Natural killer cell (primary cell): ENCODE measurements around the gene PPP1R14C. TPM values are rescaled to one million over a fixed set of nuclear protein-coding genes. Genes with fewer than 3 reads are reported as not detected.

ENCODE experiments used
- ATAC-seq, 3 donors: fragments of 150-1000 bp in 2 of 3; fragments of 200-7000 bp in 1 of 3; cut with Tn5 transposase; 1 replicate in 1 of 3; 2 replicates in 2 of 3; pipeline ENCODE4 v1.10.0; 2021; ENCODE audit warnings: mild to moderate bottlenecking in 2 of 3, moderate library complexity in 2 of 3
- DNase-seq, 2 donors: peaks; one replicate each; pipeline versions ENCODE4 v3.0.0 to v3.0.0-alpha.2; 2013 to 2021; ENCODE audit warnings: mixed read lengths in 1 of 2
- H3K27ac ChIP-seq: one replicate; pipeline ENCODE4 v1.5.1; 2013; ENCODE audit warnings: mild to moderate bottlenecking, low read length
- H3K27me3 ChIP-seq: one replicate; pipeline ENCODE4 v1.6.1; 2013; ENCODE audit warnings: low read length; ENCODE audit not compliant: control insufficient read depth, insufficient read depth
- H3K36me3 ChIP-seq: one replicate; pipeline ENCODE4 v1.6.1; 2013; ENCODE audit warnings: low read length; ENCODE audit not compliant: control insufficient read depth, insufficient read depth
- H3K4me1 ChIP-seq: one replicate; pipeline ENCODE4 v1.6.1; 2013; ENCODE audit warnings: low read length; ENCODE audit not compliant: control insufficient read depth, insufficient read depth
- H3K4me3 ChIP-seq: one replicate; pipeline ENCODE4 v1.5.1; 2013; ENCODE audit warnings: low read length
- H3K9me3 ChIP-seq: one replicate; pipeline ENCODE4 v1.6.1; 2013; ENCODE audit warnings: low read length; ENCODE audit not compliant: control insufficient read depth, insufficient read depth
- H3K27ac Mint-ChIP-seq, 2 donors: one replicate each; pipeline ENCODE4 v1.8.0; 2022; ENCODE audit warnings: mild to moderate bottlenecking in 2 of 2, mixed read lengths in 2 of 2, moderate library complexity in 1 of 2
- H3K27me3 Mint-ChIP-seq, 2 donors: one replicate each; pipeline ENCODE4 v1.8.0; 2022; ENCODE audit warnings: low read depth in 2 of 2, mixed read lengths in 2 of 2
- H3K36me3 Mint-ChIP-seq: one replicate; pipeline ENCODE4 v1.8.0; 2022; ENCODE audit warnings: mixed read lengths
- H3K4me1 Mint-ChIP-seq, 2 donors: one replicate each; pipeline ENCODE4 v1.8.0; 2022; ENCODE audit warnings: mixed read lengths in 2 of 2
- H3K4me3 Mint-ChIP-seq: one replicate; pipeline ENCODE4 v1.8.0; 2022; ENCODE audit warnings: mild to moderate bottlenecking, moderate library complexity, mixed read lengths
- H3K9me3 Mint-ChIP-seq, 2 donors: one replicate each; pipeline ENCODE4 v1.8.0; 2022; ENCODE audit warnings: mixed read lengths in 2 of 2
- CTCF ChIP-seq: fragments of 200-600 bp; IDR thresholded peaks from one replicate; pipeline ENCODE4 v1.8.0; 2022; ENCODE audit warnings: antibody characterized with exemption
- WGBS: methylation state at CpG from one replicate; pipeline ENCODE4 v1.1.7; 2013; ENCODE audit warnings: missing lambda C conversion rate; ENCODE audit not compliant: insufficient coverage; 5-methylcytosine and 5-hydroxymethylcytosine counted together
- intact Hi-C: fragments of 100-400 bp; cut with micrococcal nuclease; formaldehyde crosslinking; loops from one replicate; pipeline ENCODE4 v1.14.2; 2022
- total RNA-seq, 4 donors: library from RNA; stranded (reverse); fragments of 120-200 nt in 1 of 4; gene quantifications; one replicate each; pipeline versions ENCODE4 v1.2.3 to v1.2.4, GENCODE V29; 2013 to 2022

Gene PPP1R14C
- not detected for total RNA-seq
- 0.11 TPM for total RNA-seq (2013)

DNA sequence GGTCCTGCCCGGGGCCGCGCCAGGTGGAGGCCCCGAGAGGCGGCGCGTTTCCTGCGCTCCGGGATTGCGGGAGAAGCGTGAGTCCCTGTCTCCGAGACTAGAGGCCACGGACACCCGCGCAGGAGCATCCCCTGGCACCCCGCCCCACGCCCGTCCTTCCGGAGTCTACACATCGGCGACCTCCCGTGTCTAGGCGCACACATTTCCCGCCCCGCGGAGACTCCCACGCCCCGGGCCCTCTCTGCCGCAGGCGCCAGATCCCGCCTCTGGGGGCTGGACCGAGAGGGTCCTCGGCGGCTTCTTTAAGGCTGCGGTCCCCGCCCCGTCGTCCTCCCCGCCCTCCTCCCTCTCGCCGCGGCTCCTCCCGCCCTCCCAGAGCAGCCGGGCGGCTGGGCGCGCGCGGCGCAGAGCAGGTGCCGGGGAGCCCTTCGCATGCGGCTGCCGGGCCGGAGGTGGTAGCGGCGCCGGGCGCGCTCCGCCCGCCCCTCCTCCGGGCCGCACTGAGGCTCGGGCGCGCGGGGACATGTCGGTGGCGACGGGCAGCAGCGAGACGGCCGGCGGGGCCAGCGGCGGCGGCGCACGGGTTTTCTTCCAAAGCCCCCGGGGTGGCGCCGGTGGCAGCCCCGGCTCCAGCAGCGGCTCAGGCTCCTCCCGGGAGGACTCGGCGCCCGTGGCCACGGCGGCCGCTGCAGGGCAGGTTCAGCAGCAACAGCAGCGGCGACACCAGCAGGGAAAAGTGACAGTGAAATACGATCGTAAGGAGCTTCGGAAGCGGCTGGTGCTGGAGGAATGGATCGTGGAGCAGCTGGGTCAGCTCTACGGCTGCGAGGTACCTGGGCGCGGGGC lies at the start of gene PPP1R14C:
Gene PPP1R14C, plus strand, starts transcription at position 375 of the 846 bp plus-strand sequence. Its CDS starts 149 bp downstream, at position 524.
- H3K27ac Mint-ChIP-seq = no peak within 1 kb of the TSS
- peaks cover 22% of the 10 kb centered on the region for H3K4me1 ChIP-seq
- H3K9me3 Mint-ChIP-seq = no peaks in the 10 kb centered on the region
- no peak within 1 kb of the TSS for H3K4me3 ChIP-seq
- peak in 2 of 3 donors; percentile 29 to 79 for ATAC-seq
- no peaks in the 10 kb centered on the region for H3K9me3 ChIP-seq
- intact Hi-C loops = no loop called here
- TF ChIP-seq CTCF = no peak
- peak in 1 of 2 donors; percentile 28 for DNase-seq
- H3K36me3 ChIP-seq = no peaks in the 10 kb centered on the region
- peak within 1 kb of the TSS; percentile 62 for H3K4me3 Mint-ChIP-seq
- H3K27me3 Mint-ChIP-seq = peaks cover 60 to 85% of the 10 kb centered on the region in 2 donors
- no peaks in the 10 kb centered on the region for H3K36me3 Mint-ChIP-seq
- peaks cover 0 to 1% of the 10 kb centered on the region in 2 donors for H3K4me1 Mint-ChIP-seq
- peaks cover 36% of the 10 kb centered on the region for H3K27me3 ChIP-seq
- WGBS = under 1% methylated on average over 103 of the region's 103 CpGs
- H3K27ac ChIP-seq = no peak within 1 kb of the TSS

- H3K27ac Mint-ChIP-seq = no peak overlapping the region
Measured at GRCh38 chr6:150093397-150093796, 49.4 kb upstream of the PPP1R14C start.

DNA sequence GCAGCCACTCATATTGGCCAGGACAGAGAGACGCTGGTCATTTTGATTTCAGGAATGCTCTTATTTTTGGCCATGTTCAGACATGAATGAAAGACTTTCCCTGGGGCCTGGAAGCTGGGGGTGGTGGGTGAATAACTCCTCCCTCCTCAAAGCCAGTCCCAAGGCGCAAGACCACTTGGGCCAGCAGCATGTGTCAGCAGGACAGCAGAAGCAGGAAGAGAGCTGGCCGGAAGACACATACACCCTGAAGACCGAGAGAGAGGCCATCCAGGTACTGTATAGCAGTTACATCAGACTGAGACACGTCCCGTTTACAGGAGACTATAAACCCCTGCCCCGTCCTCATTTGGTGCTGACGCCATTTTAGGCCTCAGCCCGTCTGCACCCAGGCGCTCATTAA lies 44.7 kb upstream of the PPP1R14C start:
- Mint-ChIP-seq H3K27me3 (peaks cover 6 to 24% of the 10 kb centered on the region in 2 donors), H3K9me3 (no peaks in the 10 kb centered on the region), H3K4me3 (no peak overlapping the region), H3K4me1 (peaks cover 5 to 6% of the 10 kb centered on the region in 2 donors), H3K36me3 (no peaks in the 10 kb centered on the region), H3K27ac (no peak overlapping the region)
- Histone ChIP-seq H3K27me3 (no peaks in the 10 kb centered on the region), H3K9me3 (no peaks in the 10 kb centered on the region), H3K27ac (no peak overlapping the region), H3K4me3 (no peak overlapping the region), H3K4me1 (no peaks in the 10 kb centered on the region), H3K36me3 (no peaks in the 10 kb centered on the region)
- WGBS = 77% methylated on average over 10 of the region's 10 CpGs
- DNase-seq = no peak
- TF ChIP-seq CTCF = no peak
- intact Hi-C loops = no loop called here
- ATAC-seq = no peak

More at GRCh38 chr6:150093397-150093796, 49.4 kb upstream of the PPP1R14C start:
- no peaks in the 10 kb centered on the region for H3K4me1 ChIP-seq
- H3K9me3 ChIP-seq = no peaks in the 10 kb centered on the region
- no peak overlapping the region for H3K27ac ChIP-seq
- H3K4me3 Mint-ChIP-seq = no peak overlapping the region
- H3K9me3 Mint-ChIP-seq = no peaks in the 10 kb centered on the region
- H3K4me1 Mint-ChIP-seq = peaks cover 5 to 6% of the 10 kb centered on the region in 2 donors
- no peaks in the 10 kb centered on the region for H3K27me3 ChIP-seq
- intact Hi-C loops = no loop called here
- WGBS = 97% methylated on average over 6 of the region's 6 CpGs
- no peak for TF ChIP-seq CTCF
- no peaks in the 10 kb centered on the region for H3K36me3 ChIP-seq
- no peaks in the 10 kb centered on the region for H3K36me3 Mint-ChIP-seq
- DNase-seq (no peak), ATAC-seq (no peak)
- H3K27me3 Mint-ChIP-seq = peaks cover 5 to 22% of the 10 kb centered on the region in 2 donors
- no peak overlapping the region for H3K4me3 ChIP-seq
